GM10847 (cell line): ENCODE data around the gene ZNF446.
A peak's percentile ranks its signal among the peaks of the same experiment; 100 is the strongest.

Experiments used
- POLR2A ChIP-seq: IDR thresholded peaks from 2 replicates; pipeline ENCODE4 v1.6.1; 2011; ENCODE audit not compliant: insufficient read length; ENCODE audit errors: extremely low read depth

Gene ZNF446

GRCh38 chr19:58475714-58476497 lies at the start of gene ZNF446:
TSS of gene ZNF446 (plus strand) at chr19:58476352. CDS start at chr19:58477219, 867 bp downstream.
- TF ChIP-seq POLR2A = peak; percentile 61

GRCh38 chr19:58428617-58429016 lies 47.5 kb upstream of the ZNF446 start:
- no peak for TF ChIP-seq POLR2A

GRCh38 chr19:58429745-58430144 lies 46.4 kb upstream of the ZNF446 start:
- no peak for TF ChIP-seq POLR2A

GRCh38 chr19:58434217-58434616 lies 41.9 kb upstream of the ZNF446 start:
- no peak for TF ChIP-seq POLR2A

DNA sequence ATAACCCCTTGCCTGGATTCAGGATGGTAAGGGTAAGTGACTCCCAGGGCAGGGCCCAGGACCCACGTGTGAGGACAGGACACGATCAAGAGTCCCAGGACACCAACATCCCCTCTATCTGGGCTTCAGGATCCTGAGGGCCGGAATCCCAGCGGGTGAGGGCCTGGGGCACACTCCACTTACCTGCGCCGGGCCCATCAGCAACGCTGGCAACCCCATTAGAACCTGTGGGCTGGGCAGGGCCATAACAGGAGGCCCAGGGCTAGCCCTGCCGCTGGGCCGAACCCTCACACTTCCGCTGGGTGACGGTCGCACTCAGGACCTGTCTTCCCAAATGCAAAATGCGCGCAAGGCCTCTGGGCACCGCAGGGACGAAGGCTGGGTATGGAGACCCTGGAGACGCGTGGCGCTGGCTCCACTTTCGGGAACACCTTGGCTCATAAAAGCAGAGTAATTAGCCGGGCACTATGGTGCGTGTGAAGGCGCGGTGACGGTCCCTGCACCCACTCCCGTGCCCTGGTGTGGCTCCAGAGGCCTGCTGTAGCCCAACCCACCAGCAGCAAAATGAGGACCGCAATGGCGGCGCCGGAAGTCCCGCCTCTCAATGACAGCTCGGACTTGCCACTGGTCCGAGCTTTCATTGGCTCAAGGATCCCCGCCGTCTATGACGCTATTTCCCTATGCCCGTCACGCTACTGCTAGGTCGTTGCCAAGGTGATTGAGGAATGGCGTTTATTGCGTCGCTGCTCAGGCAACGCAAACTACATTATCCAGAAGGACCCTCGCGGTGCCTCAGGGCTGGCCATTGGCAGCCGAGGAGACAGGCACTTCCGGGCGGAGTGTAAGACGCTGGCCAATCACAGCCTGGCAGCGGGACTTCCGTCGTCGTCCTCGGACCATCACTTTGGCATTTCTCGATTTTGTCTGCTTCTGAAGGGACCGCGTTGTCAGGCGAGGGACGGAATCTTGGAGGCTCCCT lies 36.3 kb upstream of the ZNF446 start, which contains the start of gene ZNF132:
TSS of gene ZNF132 (minus strand) at position 578 of the 979 bp plus-strand sequence. CDS start at position 246, 332 bp downstream.
- TF ChIP-seq POLR2A = peak; percentile 56

GRCh38 chr19:58440556-58440955 lies 35.6 kb upstream of the ZNF446 start:
- TF ChIP-seq POLR2A = no peak

DNA sequence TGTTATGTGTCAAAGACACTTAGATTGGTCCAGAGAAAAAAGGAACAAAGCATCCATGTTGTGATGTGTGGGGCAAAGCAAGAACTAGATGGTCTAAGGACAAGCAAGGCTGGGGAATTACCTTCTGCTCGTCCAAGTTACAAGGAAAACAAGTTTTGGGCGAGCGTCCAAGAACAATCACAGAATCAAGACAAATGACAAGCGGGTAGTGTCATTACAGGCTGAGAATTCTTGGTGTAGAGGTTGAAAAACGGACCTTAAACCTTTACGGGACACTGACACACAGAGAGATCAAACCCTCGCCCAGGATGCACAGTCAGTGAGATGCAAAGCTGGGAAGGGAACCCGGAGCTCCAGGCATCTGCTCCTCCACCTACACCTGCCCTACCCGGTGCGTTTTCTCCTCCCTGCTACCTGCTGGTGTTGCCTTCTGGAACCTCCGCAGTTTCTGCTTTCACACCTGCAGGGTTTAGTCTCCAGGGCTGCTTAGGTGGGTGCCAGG lies 25.2 kb upstream of the ZNF446 start:
- no peak for TF ChIP-seq POLR2A

DNA sequence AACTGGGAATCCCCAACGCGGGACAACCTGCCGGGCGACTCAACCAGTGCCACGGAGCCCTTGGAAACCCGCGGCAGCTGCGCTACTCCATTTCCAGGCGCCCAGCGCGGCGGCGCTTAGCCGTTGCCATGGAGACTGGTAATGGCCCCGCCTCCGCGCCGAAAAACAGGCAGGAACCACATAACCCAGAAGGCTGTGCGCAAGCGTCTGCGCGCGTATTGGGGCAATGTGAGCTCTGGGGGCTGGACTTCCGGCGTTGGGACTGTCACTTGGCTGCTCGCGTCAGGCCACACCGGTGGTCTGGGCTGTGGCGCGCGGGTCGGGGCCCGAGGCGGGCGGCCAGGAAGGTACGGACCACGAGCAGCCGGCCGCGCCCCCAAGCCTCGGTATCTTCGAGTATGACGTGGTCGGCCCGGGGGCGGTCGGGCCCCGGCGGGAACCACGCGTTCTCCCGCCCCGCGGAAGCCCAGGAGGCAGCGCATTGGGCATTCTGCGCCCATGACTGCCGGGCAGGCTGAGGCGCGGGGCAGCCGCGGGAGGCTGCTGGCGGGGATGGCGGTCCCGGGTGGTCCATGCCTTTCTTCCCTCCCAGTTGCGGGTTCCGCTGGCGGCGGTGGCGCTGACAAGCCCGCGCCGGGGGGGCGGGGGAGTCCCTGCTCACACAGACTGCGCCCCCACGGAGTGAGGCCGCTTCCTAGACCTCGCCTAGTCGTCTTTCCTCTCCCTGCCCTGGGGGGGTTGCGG lies 24.6 kb upstream of the ZNF446 start, which contains the start of gene ZNF324B:
TSS of gene ZNF324B (plus strand) at position 265 of the 744 bp plus-strand sequence. CDS start 2,080 bp downstream, outside the sequence.
- TF ChIP-seq POLR2A = peak; percentile 60

DNA sequence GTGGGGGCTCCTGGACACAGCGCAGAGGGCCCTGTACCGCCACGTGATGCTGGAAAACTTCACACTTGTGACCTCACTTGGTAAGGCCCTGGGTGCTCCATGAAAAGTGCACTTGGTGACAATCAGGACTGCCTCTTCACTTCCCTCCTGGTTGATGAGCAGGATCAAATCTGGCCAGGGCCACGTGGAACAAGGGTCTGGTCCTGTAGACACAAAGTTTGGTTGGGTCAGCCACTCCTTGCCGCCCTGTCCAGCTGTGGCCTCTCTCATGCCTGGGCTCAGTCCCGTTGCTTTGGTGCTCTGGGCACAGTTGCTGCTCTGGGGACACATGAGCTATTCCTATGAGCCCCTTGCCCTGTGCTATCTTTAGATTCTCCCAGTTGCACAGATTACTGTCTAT lies 22.4 kb upstream of the ZNF446 start:
- TF ChIP-seq POLR2A = no peak

DNA sequence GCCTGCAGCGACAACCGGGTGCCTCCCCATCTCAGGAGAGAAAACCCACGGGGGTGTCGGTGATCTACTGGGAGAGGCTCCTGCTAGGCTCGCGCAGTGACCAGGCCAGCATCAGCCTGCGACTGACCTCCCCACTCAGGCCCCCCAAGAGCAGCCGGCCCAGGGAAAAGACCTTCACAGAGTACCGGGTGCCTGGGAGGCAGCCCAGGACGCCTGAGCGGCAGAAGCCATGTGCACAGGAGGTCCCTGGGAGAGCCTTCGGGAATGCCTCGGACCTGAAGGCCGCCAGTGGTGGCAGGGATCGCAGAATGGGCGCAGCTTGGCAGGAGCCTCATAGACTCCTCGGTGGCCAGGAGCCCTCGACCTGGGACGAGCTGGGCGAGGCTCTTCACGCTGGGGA lies 20.8 kb upstream of the ZNF446 start:
- no peak for TF ChIP-seq POLR2A

- no peak for TF ChIP-seq POLR2A
These were observed 20.0 kb upstream of the ZNF446 start for GRCh38 chr19:58456111-58456510.

- TF ChIP-seq POLR2A = no peak
These were observed 16.1 kb upstream of the ZNF446 start for GRCh38 chr19:58460039-58460438.

GRCh38 chr19:58466089-58466759 lies 9.9 kb upstream of the ZNF446 start:
- no peak for TF ChIP-seq POLR2A

GRCh38 chr19:58466760-58467589 lies 9.2 kb upstream of the ZNF446 start, which contains the start of gene ZNF324:
TSS of gene ZNF324 (plus strand) at chr19:58467080. CDS start at chr19:58469186, 2,106 bp downstream.
- peak; percentile 41 for TF ChIP-seq POLR2A
